Tibial artery (tissue), 4 donors: Measurements from ENCODE around the gene MYO10.

Experiments
- DNase-seq, 2 donors: peaks; one replicate each; pipeline ENCODE4 v3.0.0-alpha.2; 2019
- H3K27ac ChIP-seq, 2 donors: fragments of 200-600 bp; sonication (generic) in 1 of 2; 1 replicate in 1 of 2; 2 replicates in 1 of 2; pipeline ENCODE4 v1.5.1; 2018 to 2019; ENCODE audit warnings: mild to moderate bottlenecking in 1 of 2
- H3K27me3 ChIP-seq, 2 donors: fragments of 200-600 bp; sonication (generic) in 1 of 2; one replicate each; pipeline versions ENCODE4 v1.5.1 to v1.6.0; 2016 to 2019
- H3K36me3 ChIP-seq, 3 donors: fragments of 200-600 bp; sonication (generic) in 2 of 3; one replicate each; pipeline ENCODE4 v1.5.1; 2016 to 2019; ENCODE audit warnings: mild to moderate bottlenecking in 2 of 3
- H3K4me1 ChIP-seq, 4 donors: fragments of 200-600 bp; sonication (generic) in 2 of 4; 1 replicate in 3 of 4; 2 replicates in 1 of 4; pipeline ENCODE4 v1.5.1; 2016 to 2019
- H3K4me3 ChIP-seq, 2 donors: fragments of 200-600 bp; sonication (generic) in 1 of 2; 1 replicate in 1 of 2; 2 replicates in 1 of 2; pipeline ENCODE4 v1.5.1; 2018 to 2019; ENCODE audit warnings: mild to moderate bottlenecking in 2 of 2
- H3K9me3 ChIP-seq, 3 donors: fragments of 200-600 bp; sonication (generic) in 1 of 3; one replicate each; pipeline ENCODE4 v1.5.1; 2016 to 2019
- CTCF ChIP-seq, 2 experiments: fragments of 200-600 bp in 1 of 2; fragments of 450-650 bp in 1 of 2; IDR thresholded peaks; one replicate each; pipeline ENCODE4 v1.5.1; 2017 to 2019; ENCODE audit warnings: antibody characterized with exemption in 2 of 2, mild to moderate bottlenecking in 1 of 2, moderate library complexity in 1 of 2
- intact Hi-C: fragments of 100-400 bp; cut with DNase I; formaldehyde crosslinking; loops from one replicate; pipeline ENCODE4 v1.15.0; 2023; ENCODE audit warnings: low total_unique reads

The MYO10 gene

GRCh38 chr5:16737620-16738364, 198.3 kb downstream of the MYO10 start:
- Histone ChIP-seq H3K27ac (no peak overlapping the region), H3K4me3 (no peak overlapping the region)
- intact Hi-C loops: no loop called here

GRCh38 chr5:16737209-16737608, 198.9 kb downstream of the MYO10 start:
- DNase-seq: no peak
- intact Hi-C loops: no loop called here
- H3K4me3 ChIP-seq: no peak overlapping the region
- H3K27ac ChIP-seq: no peak overlapping the region
- no peaks in the 10 kb centered on the region for H3K27me3 ChIP-seq
- TF ChIP-seq CTCF (IDR thresholded peaks at IDR 0.05): no peak
- no peaks in the 10 kb centered on the region for H3K4me1 ChIP-seq
- H3K36me3 ChIP-seq: peaks cover 0 to 5% (median 0%) of the 10 kb centered on the region in 3 donors
- no peaks in the 10 kb centered on the region for H3K9me3 ChIP-seq

More at GRCh38 chr5:16737620-16738364, 198.3 kb downstream of the MYO10 start:
- Histone ChIP-seq H3K27me3 (no peaks in the 10 kb centered on the region), H3K36me3 (peaks cover 0 to 5% (median 0%) of the 10 kb centered on the region in 3 donors), H3K4me1 (no peaks in the 10 kb centered on the region), H3K9me3 (no peaks in the 10 kb centered on the region)
- DNase-seq: no peak
- TF ChIP-seq CTCF (IDR thresholded peaks at IDR 0.05): no peak

- H3K27me3 ChIP-seq: no peaks in the 10 kb centered on the region
- DNase-seq: no peak
- H3K27ac ChIP-seq: no peak overlapping the region
- intact Hi-C loops: no loop called here
- TF ChIP-seq CTCF (IDR thresholded peaks at IDR 0.05): no peak
- no peaks in the 10 kb centered on the region for H3K9me3 ChIP-seq
- H3K36me3 ChIP-seq: peaks cover 0 to 10% (median 6%) of the 10 kb centered on the region in 3 donors
- H3K4me3 ChIP-seq: no peak overlapping the region
- H3K4me1 ChIP-seq: no peaks in the 10 kb centered on the region
Observed at GRCh38 chr5:16736158-16736995, 199.7 kb downstream of the MYO10 start.

- peaks cover 0 to 11% (median 6%) of the 10 kb centered on the region in 3 donors for H3K36me3 ChIP-seq
- TF ChIP-seq CTCF (IDR thresholded peaks at IDR 0.05): no peak
- no peaks in the 10 kb centered on the region for H3K4me1 ChIP-seq
- intact Hi-C loops: no loop called here
- no peaks in the 10 kb centered on the region for H3K27me3 ChIP-seq
- no peak overlapping the region for H3K27ac ChIP-seq
- H3K9me3 ChIP-seq: no peaks in the 10 kb centered on the region
- H3K4me3 ChIP-seq: no peak overlapping the region
- DNase-seq: no peak
Observed at GRCh38 chr5:16735101-16736060, 200.7 kb downstream of the MYO10 start.

GRCh38 chr5:16733331-16734006, 202.6 kb downstream of the MYO10 start:
- Histone ChIP-seq H3K36me3 (peaks cover 0 to 7% (median 6%) of the 10 kb centered on the region in 3 donors), H3K27me3 (no peaks in the 10 kb centered on the region), H3K9me3 (no peaks in the 10 kb centered on the region), H3K27ac (no peak overlapping the region), H3K4me1 (peaks cover 0 to under 1% (median 0%) of the 10 kb centered on the region in 4 donors), H3K4me3 (no peak overlapping the region)
- no peak for DNase-seq
- intact Hi-C loops: no loop called here
- no peak for TF ChIP-seq CTCF (IDR thresholded peaks at IDR 0.05)
